Left kidney (tissue), 2 donors: ENCODE data around the gene NBPF1. TPM values are rescaled to one million over a fixed set of nuclear protein-coding genes. Genes with fewer than 3 reads are reported as not detected.
"Not testable (repeated sequence)": the region's sequence is repeated elsewhere in the genome, so short reads cannot be mapped to it uniquely, and the experiment has no call there.

Experiments
- DNase-seq: peaks from one replicate; pipeline ENCODE4 v3.0.0-alpha.2; 2013
- polyA plus RNA-seq: library from polyadenylated mRNA; unstranded; fragments of 120-200 nt; gene quantifications from one replicate; pipeline ENCODE4 v1.2.1, GENCODE V29; 2013; ENCODE audit not compliant: insufficient read length

NBPF1 gene
- polyA plus RNA-seq, 1 donor: 88.9 TPM

DNA sequence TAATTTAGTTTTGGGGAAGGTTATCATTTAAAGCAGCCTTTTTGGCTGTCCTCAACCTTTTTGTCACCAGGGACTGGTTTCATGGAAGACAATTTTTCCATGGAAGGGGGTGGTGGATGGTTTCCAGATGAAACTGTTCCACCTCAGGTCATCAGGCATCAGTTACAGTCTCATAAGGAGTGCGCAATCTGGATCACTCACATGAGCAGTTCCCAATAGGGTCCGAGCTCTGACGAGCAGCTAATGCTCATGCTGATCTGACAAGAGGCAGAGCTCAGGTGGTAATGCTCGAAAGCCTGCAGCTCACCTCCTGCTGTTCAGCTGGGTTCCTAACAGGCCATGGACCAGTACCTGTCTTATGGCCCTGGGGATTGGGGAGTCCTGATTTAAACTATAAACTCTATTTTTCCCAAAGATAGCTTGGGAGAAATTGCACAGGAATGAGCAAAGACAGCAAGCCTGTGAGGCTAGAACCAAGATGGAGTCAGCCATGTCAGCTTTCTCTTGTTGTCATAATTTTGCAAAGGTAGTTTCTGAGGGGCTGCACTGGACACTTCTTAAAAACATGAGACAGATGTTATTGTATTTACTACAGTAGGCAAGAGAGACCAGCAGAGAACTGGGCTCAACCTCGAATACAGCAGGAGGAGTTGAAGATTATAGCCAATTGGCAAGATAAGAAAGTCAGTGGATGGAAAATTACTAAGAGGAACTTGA lies 96.5 kb downstream of the NBPF1 start:
- DNase-seq: not testable (repeated sequence)

DNA sequence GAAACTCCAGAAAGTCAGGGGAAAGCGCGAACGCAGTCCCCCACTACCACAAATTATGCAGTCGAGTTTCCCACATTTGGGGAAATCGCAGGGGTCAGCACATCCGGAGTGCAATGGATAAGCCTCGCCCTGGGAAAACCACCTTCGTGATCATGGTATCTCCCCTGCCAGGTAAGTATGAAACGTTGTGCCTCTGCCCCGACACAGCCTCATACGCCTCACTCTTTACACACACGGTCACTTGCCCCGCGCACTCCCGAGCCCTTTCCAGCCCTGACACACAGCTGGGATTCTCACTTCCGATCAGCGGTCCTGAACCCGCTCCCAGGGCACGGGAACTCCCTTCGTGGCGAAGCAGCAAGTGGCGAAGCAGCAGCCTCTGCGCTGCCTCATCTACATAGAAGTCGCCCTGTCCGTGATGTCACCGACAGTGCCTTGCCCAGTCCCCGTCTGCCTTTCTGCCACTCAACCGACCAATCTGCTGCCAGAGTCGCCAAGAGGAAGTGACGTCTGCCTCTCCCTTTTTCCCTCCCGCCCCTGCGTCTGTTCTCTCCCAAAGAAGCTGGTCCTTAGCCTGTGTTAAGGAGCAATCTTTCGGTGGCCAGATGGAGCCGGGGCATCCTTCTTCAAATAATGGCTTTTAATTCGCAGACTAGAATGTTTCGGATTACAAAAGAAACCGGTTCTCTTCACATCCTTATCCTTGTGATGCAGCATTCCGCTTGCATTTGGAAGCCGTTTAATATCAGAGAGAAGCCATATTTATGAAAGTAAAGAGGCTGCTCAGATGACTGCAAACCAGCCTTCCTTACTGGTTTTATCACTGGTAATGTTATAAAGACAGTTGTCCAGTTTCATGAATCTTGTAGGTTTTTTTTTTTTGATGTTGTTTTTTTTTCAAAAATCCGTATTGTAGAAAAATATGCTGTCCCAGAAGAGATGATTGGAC lies 99.0 kb downstream of the NBPF1 start, which contains the start of gene RNU1-1:
Gene RNU1-1, minus strand, starts transcription at position 179 of the 949 bp plus-strand sequence.
- peak; percentile 58 for DNase-seq

DNA sequence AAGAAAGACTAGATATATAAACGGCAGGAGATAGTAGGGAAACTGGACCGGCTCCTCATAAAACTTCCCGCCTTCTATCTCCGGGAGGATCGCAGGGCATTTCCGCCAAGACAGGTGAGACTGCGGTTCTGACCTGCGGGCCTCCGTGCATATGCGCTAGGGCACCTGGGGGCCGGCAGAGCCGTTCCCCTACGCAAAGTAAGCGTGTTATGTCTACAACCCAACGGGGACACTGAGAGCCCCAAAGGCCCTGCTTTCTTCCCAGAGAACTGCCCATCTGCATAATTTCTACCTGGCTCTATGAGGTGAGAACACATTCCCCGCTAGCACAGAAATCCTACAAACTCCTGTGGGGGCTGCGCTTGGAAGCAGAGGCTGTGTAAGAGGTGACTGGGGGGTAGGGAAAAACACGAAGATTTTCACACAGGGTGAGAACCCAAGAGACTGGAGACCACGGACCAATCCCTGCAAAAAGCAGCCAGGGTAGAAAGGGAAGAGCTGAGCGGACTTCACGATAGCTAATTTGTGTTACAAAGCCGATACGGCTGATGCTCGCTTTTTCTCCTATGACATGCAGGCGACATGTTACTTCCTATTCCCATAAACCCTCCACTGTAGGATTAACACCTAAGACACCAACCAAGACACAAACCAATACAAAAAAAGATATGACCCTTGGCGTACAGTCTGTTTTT lies 99.8 kb downstream of the NBPF1 start:
- peak; percentile 78 for DNase-seq

GRCh38 chr1:16512624-16513411 lies 100.5 kb downstream of the NBPF1 start:
- DNase-seq: not testable (repeated sequence)

Other genes with a start within 250 kb of the NBPF1 start
- gene SZRD1, start 246.3 kb downstream of the NBPF1 start, polyA plus RNA-seq: 95.5 TPM
- 0.40 TPM for gene SPATA21, start 176.1 kb downstream of the NBPF1 start, polyA plus RNA-seq
- gene NECAP2, start 172.8 kb downstream of the NBPF1 start, polyA plus RNA-seq: 65.7 TPM
- gene RNU1-1, start 99.3 kb downstream of the NBPF1 start, polyA plus RNA-seq: 1.9 TPM
- gene RNU1-3, start 53.4 kb upstream of the NBPF1 start, polyA plus RNA-seq: 1.9 TPM
- 1.9 TPM for gene RNU1-4, start 127.0 kb upstream of the NBPF1 start, polyA plus RNA-seq